ENCODE data around the gene ZACN.
"Not testable (repeated sequence)": the region's sequence is repeated elsewhere in the genome, so short reads cannot be mapped to it uniquely, and the experiment has no call there.

Gene ZACN

GRCh38 chr17:76053246-76054111, 25.5 kb upstream of the ZACN start:
- DNase-seq, result no peak

- DNase-seq, result no peak
These were observed 24.9 kb upstream of the ZACN start for GRCh38 chr17:76054112-76054476.

DNA sequence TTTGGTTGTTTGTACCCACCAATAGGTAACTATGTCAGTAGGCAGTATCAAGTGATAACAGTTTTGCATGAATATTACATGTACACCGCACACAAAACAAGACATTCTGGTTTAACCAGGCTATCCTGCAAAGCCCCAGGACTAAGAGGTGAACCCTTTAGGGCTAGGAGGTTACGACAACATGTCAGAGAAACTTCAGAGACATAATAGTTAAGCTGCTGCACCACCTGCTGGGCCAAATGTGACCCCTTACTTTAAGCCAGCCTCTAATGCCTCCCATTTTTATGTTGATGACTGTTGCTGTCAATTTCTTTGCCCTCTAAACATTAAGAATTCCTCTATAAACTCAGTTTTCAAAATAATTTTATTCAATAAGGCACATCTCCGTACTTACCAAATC, 22.1 kb upstream of the ZACN start:
- no peak for DNase-seq

DNA sequence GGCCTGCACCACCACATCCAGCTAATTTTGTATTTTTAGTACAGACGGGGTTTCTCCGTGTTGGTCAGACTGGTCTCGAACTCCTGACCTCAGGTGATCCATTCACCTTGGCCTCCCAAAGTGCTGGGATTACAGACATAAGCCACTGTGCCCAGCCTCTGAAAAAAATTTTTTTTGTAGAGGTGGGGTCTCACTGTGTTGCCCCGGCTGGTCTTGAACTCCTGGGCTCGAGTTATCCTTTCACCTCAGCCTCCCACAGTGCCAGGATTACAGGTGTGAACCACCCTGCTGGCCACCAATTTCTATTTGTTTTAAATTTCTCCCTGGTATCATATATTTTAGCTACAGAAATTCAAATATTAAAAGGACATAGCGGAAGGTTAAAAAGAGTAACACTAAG, 20.7 kb upstream of the ZACN start:
- not testable (repeated sequence) for DNase-seq

- no peak for DNase-seq
These were observed 15.0 kb upstream of the ZACN start for GRCh38 chr17:76063875-76064546.

- no peak for DNase-seq
These were observed 13.2 kb upstream of the ZACN start for GRCh38 chr17:76065775-76066174.

DNA sequence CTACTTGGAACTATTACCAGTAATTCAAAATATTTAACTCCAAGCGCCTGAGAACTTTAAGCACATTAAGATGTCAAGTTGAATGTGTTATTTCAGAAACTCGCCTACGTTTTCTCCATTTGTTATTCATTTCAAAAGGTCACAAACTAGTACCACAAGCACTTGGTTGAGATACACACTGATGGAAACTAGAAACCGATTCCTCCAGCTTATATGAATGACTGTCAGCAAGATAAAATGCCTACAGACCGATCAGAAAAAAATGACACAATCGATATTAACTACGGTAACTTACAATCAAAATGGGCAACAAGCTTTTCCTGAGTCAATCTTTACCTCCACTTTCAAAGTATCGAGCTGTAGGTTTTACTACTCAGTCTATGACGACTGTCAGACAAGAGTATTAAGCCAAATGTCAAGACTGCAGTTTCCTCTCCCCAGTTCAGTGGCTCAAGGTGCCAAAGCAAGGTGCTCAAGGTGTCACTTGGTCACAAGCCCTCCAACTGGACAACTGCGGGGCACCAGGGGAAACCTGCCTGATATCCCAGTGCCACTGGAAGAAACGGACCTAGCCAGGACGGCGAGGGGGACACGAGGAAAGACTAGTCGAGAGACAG, 7.3 kb upstream of the ZACN start:
- no peak for DNase-seq

DNA sequence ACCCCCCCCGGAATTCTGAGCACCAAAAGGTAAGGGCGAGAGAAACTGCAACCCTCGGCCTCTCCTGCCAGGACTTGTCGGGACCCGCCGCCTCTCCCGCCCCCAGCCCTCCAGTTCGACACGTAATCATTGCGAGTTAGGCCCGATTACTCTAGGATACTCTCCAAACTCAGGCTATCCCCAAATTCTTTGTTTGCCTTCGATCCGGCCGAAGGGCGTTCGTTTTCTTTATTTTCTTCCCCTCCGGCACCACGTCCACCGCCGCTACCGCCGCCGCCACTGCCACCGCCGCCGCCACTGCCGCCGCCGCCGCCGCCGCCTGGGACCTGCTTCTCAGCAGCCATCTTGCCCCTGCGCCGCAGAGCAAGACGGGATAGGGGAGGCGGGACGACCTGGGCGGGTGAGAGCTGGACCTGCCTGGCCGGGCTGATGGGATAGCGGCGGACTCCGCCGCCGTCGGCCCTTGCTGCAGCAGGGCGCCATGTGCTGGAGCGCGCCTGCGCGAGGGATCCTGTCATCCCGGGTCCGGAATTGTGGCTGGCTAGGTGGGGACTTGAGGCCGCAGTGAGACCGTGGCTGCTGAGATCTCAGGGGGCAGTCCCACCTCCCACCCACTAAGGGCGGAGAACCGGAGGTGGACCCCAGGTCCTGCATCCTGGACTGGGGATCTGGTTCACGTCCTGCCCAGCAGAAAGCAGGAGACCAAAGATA, 6.7 kb upstream of the ZACN start, which contains the start of gene SRP68:
SRP68 (minus strand) TSS at position 370 of the 711 bp plus-strand sequence; CDS start at position 344, 26 bp downstream.
- peak in 55 of 56 donors; percentile 60 to 98 (median 91) for DNase-seq

- DNase-seq, result no peak
These were observed 4.3 kb upstream of the ZACN start, which contains the start of gene GALR2 for GRCh38 chr17:76074390-76075363. GALR2 (plus strand) TSS chr17:76074781; CDS start chr17:76074884, 103 bp downstream.

- DNase-seq, result no peak
These were observed 3.4 kb upstream of the ZACN start for GRCh38 chr17:76075364-76076145.

- DNase-seq, result no peak
These were observed 2.7 kb upstream of the ZACN start for GRCh38 chr17:76076146-76076764.

GRCh38 chr17:76076765-76077583, 2.0 kb upstream of the ZACN start:
- DNase-seq, result no peak

GRCh38 chr17:76077584-76078110, 1.3 kb upstream of the ZACN start:
- no peak for DNase-seq

DNA sequence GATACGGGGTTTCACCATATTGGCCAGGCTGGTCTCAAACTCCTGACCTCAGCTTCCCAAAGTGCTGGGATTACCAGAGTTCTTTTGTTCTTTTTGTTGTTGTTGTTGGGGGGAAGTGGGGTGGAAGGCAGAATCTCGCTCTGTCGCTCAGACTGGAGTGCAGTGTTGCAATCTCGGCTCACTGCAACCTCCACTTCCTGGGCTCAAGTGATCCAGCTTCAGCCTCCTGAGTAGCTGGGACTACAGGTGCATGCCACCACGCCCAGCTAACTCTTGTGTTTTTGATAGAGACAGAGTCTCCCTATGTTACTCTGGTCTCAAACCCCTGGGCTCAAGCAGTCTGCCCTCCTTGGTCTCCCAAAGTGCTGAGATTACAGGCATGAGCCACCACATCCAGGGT, 612 bp upstream of the ZACN start:
- DNase-seq, result not testable (repeated sequence)

- DNase-seq, result no peak
These were observed 563 bp downstream of the ZACN start for GRCh38 chr17:76079535-76079955.

GRCh38 chr17:76079956-76080767, 1.2 kb downstream of the ZACN start:
- DNase-seq, result no peak

DNA sequence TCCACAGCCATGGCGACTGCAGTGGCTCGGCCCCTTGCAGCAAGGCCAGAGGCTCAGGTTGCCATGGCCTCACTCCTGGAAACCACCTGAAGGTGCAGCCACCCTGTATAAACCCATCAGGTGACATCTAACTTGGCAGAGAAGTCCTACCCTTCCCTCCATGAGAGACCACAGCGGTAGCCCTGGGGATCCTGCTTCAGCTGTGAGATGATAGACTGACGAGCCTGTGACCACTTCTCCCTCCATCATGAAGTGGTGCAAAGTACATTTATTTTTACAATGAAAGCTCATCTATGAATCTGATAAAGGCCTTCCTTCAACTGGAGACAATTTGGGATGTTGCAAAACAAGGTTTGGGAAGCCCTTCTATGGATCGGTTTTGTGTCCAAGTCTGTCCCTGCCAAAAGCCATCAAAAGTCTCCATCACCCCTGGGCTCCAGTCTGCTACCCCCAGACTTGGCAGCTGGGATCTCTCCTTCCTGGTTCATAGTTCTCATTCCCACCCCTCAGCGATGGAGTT, 1.8 kb downstream of the ZACN start:
- no peak for DNase-seq

Data from amygdala (tissue), 56 donors.